ENCODE results near the gene IFNGR2. TPM values are rescaled to one million over a fixed set of nuclear protein-coding genes. Genes with fewer than 3 reads are reported as not detected.
"Not testable (repeated sequence)": the region's sequence is repeated elsewhere in the genome, so short reads cannot be mapped to it uniquely, and the experiment has no call there.

Gene IFNGR2, protein sequence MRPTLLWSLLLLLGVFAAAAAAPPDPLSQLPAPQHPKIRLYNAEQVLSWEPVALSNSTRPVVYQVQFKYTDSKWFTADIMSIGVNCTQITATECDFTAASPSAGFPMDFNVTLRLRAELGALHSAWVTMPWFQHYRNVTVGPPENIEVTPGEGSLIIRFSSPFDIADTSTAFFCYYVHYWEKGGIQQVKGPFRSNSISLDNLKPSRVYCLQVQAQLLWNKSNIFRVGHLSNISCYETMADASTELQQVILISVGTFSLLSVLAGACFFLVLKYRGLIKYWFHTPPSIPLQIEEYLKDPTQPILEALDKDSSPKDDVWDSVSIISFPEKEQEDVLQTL
- 104 and 121 TPM in 2 replicates for total RNA-seq (2014; rRNA removed; shearing (Covaris generic))
- polyA plus RNA-seq (2015; cell fraction: cytosol; rRNA removed): 158 and 170 TPM in 2 replicates
- polyA plus RNA-seq (2015; cell fraction: nucleus; rRNA removed): 40.9 and 50.0 TPM in 2 replicates

DNA sequence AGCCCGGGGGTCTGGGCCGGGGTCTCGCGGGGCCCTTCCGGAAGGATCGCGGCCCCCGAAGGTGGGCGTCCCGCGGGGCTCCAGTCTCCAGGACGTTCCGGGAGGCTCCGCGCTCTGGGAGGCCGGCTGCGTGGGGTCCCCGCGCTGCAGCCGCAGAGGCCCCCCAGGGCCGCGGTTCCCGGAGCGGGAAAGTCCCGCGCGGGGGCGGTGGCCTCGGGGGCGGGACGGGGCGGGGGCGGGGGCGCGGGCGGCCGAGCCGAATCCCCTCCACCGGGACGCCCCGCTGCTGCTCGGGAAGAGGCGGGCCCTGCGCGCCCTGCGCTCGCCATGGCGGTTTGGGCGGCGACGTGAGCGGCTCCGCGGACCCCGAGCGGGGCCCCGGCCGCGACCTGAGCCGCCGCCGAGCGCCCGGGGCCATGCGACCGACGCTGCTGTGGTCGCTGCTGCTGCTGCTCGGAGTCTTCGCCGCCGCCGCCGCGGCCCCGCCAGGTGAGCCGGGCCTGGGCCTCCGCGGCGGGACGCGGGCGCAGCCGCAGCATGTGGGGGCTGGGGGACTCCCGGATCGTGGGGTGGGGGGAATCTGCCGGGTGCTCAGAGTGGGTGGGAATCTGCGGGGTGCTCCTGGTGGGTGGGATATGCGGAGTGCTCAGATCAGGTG lies at the start of gene IFNGR2:
IFNGR2 (plus strand) TSS at position 286 of the 658 bp plus-strand sequence; CDS start at position 417, 131 bp downstream.
- peak; percentile 20 for DNase-seq (ENCODE audit: low read depth, low spot score)
- in situ Hi-C loops (cut with HindIII; ENCODE audit: low pct_unique_long_range_greater_than_20kb, low sequenced_read_pairs): no loop called here

DNA sequence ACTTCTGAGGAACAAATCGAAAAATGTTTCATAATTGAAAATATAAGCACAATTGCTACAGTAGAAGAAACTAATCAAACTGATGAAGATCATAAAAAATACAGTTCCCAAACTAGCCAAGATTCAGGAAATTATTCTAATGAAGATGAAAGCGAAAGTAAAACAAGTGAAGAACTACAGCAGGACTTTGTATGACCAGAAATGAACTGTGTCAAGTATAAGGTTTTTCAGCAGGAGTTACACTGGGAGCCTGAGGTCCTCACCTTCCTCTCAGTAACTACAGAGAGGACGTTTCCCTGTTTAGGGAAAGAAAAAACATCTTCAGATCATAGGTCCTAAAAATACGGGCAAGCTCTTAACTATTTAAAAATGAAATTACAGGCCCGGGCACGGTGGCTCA lies 47.9 kb upstream of the IFNGR2 start:
- in situ Hi-C loops (cut with HindIII; ENCODE audit: low pct_unique_long_range_greater_than_20kb, low sequenced_read_pairs): no loop called here
- DNase-seq (ENCODE audit: low read depth, low spot score): no peak

DNA sequence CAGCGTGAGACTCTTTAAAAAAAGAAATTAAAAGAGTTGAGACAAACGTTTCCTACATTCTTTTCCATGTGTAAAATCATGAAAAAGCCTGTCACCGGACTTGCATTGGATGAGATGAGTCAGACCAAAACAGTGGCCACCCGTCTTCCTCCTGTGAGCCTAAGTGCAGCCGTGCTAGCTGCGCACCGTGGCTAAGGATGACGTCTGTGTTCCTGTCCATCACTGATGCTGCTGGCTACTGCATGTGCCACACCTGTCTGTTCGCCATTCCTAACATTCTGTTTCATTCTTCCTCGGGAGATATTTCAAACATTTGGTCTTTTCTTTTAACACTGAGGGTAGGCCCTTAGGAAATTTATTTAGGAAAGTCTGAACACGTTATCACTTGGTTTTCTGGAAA lies 47.2 kb upstream of the IFNGR2 start:
- DNase-seq (ENCODE audit: low read depth, low spot score): no peak
- in situ Hi-C loops (cut with HindIII; ENCODE audit: low pct_unique_long_range_greater_than_20kb, low sequenced_read_pairs): no loop called here

DNA sequence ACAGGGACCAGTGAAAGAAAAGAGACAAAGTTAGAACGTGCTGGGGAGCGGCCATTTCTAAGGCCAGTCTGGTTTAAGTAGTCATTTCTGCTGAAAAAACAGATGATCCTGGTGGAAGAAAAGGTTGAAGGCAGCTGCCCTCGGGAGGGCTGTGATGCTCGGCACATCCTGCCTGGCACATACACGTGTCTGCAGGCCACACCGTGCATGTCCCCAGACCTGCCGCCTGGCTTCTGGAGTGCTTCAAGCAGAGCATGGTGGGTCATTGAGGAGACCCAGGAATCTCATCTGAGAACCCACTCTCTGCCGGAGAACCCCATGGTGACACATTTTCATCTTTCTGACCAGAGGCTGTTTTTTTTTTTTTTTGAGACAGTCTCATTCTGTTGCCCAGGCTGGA lies 46.0 kb upstream of the IFNGR2 start:
- in situ Hi-C loops (cut with HindIII; ENCODE audit: low pct_unique_long_range_greater_than_20kb, low sequenced_read_pairs): no loop called here
- no peak for DNase-seq (ENCODE audit: low read depth, low spot score)

DNA sequence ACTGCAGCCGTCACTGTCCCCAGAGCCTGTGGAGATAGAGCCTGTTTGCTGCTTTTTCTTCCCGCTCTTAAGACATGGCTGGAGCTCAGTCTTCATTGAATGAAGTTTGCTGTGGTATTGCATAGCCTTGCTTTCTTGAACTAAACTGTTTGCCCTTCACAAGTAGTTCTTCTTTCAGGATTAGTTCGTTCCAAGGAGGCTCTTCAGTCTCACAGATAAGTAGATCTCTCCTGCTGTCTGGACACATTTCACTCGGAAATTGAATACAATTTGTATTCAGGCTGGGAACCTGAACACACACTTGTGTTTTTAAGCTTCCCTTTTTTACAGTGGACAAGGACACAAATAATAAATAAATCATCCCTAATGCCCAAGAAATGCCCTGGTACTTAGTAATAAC lies 43.8 kb upstream of the IFNGR2 start:
- no peak for DNase-seq (ENCODE audit: low read depth, low spot score)
- in situ Hi-C loops (cut with HindIII; ENCODE audit: low pct_unique_long_range_greater_than_20kb, low sequenced_read_pairs): no loop called here

DNA sequence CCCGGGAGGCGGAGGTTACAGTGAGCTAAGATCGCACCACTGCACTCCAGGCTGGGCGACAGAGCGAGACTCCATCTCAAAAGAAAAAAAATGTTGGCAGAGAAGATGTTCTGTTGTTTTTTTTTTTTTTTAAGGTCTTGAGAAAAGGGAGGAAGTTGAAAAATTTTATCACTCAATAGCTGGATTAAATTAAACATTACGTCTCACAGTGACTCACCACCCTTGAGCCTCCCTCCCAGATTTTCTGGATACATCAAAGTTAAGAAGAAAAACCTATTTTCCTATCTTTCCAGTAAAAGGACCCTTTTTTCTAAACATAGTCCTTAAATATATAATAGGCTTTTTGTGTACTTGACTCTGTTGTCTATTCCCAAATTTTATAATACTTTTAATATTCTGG lies 42.9 kb upstream of the IFNGR2 start:
- in situ Hi-C loops (cut with HindIII; ENCODE audit: low pct_unique_long_range_greater_than_20kb, low sequenced_read_pairs): no loop called here
- DNase-seq (ENCODE audit: low read depth, low spot score): no peak

DNA sequence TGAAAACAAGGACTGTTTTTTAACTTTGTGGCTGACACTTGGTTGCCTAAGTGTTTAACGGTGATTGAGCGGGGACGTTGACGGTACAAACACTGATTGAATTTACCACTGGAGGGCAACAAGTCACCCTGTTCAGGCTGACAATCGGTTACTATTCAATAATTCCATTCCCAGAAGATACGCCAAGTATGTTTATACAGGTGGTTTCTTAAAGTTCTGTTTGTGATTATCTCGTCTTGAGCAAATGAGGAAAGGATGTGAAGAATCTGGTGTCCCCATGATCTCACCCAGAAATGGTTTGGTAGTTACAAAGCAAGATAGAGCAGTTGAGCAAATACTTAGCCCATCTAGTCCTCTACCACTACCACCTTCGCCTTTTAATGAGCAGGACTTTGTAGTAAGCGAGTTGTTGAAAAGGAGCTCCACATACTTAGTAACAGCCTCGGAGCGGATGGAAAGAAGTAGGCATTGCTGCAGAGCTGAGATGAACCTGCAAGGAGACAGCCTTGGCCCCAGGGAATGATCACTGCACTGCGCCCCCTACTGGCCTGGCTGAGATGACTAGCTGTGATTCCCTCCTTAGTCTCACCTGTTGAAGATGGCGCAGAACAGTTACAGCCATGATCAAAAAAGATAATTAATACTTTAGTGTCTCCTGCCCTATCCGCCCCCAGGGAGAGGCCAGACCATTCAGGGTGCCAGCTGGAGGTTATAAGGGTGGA lies 42.2 kb upstream of the IFNGR2 start:
- DNase-seq (ENCODE audit: low read depth, low spot score): peak; percentile 73
- in situ Hi-C loops (cut with HindIII; ENCODE audit: low pct_unique_long_range_greater_than_20kb, low sequenced_read_pairs): no loop called here

DNA sequence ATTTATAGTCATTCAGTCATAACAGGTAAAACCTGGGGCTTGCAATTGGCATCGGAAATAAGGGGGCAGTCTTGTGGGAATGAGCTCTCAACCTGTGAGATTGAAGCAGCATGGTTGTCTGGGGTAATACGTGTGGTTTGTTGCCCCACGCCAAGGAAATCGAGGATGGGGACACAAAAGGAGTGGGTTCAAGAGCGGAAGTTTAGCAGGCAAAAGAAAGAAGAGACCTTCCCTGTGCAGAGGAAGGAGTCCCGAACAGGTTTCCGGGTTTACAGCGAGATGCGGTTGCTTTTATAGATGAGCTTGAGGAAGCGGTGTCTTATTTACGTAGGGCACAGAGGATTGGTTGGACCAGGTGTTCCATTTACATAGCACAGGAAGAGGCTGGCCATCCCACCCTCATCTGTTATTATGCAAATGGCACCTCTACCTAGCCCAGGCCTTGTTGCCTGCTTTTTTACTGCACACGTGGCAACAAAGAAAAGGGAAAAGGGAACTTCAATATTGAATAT lies 41.1 kb upstream of the IFNGR2 start:
- no peak for DNase-seq (ENCODE audit: low read depth, low spot score)
- in situ Hi-C loops (cut with HindIII; ENCODE audit: low pct_unique_long_range_greater_than_20kb, low sequenced_read_pairs): no loop called here

DNA sequence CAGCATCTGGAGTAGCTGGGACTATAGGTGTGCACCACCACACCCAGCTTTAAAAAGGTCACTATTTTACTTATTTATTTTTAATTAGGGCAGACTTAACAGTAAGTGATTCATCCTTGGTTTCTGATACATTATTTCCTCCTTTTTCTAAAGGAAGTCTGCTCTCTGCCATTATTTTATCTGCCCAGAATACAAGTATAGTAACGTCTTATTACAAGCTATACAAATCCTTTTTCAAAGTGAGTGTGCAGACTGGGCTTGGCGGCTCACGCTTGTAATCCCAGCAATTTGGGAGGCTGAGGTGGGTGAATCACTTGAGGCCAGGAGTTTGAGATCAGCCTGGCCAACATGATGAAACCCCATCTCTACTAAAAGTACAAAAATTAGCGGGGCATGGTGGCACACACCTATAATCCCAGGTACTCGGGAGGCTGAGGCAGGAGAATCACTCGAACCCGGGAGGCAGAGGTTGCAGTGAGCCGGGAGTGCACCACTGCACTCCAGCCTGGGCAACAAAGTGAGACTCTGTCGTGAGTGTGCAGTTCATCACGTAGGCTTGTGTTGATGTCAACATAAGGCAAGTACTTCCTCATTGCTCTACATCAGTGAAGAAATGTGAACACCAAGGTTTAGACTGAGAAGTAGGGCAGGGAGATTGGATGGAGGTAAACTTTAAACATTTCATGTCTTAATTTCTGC lies 39.2 kb upstream of the IFNGR2 start:
- in situ Hi-C loops (cut with HindIII; ENCODE audit: low pct_unique_long_range_greater_than_20kb, low sequenced_read_pairs): not testable (repeated sequence)

DNA sequence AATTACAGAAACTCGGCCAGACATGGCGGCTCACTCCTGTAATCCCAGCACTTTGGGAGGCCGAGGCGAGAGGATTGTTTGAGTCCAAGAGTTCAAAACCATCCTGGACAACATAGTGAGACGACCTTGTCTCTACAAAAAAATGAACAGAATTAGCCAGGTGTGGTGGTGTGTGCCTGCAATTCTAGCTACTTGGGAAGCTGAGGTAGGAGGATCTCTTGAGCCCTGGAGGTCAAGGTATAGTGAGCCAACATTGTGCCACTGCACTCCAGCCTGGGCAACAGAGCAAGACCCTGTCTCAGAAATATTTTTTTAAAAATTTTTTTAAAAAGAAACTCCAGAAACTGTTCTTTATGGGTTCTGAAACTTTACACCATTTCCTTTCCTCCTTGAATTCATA lies 38.4 kb upstream of the IFNGR2 start:
- in situ Hi-C loops (cut with HindIII; ENCODE audit: low pct_unique_long_range_greater_than_20kb, low sequenced_read_pairs): no loop called here
- no peak for DNase-seq (ENCODE audit: low read depth, low spot score)

More for the DNA sequence above, 39.2 kb upstream of the IFNGR2 start:
- DNase-seq (ENCODE audit: low read depth, low spot score): not testable (repeated sequence)

DNA sequence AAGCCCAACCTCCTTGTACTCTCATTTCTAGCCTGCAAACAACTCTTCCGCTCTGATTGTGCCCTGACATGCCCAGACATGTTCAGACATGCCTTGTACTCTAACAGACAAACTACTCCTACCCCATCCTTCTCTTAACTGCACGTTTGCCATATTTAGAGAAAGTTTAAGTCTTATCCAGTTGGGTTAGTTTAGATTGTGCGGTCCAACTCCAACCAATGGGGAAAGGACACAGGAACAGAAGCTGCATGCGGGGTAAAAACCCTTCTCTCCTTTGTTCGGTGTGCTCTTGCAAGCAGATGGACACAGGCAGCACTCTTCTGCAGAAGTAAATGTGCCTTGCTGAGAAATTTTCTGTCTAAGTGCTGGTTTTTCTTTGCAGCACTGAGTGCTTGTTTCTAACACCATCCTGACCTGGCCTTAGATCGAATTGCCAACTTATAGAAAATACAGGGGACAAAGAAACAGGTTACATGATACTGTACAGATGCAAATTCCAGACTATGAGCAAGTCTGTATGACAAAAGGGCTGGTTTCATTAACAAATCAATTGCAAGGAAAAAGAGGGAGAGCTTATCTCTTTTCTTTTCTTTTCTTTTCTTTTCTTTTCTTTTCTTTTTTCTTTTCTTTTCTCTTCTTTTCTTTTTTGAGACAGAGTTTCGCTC lies 35.8 kb upstream of the IFNGR2 start:
- in situ Hi-C loops (cut with HindIII; ENCODE audit: low pct_unique_long_range_greater_than_20kb, low sequenced_read_pairs): no loop called here
- no peak for DNase-seq (ENCODE audit: low read depth, low spot score)

DNA sequence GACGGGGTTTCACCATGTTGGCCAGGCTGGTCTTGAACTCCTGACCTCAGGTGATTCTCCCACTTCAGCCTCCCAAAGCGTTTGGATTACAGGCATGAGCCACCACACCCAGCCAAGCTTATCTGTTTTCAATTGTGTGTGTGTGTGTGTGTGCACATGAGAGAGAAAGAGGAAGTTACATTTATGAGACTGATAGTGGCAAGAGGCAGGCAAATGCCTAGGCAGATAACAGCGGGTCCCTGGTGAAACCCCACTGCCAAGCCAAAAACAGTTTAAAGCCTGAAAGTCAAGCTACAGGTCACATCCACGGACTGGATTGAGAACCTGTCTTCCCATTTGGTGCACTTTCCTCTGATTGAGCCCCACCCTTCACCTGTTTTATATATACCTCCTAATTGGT lies 35.1 kb upstream of the IFNGR2 start:
- in situ Hi-C loops (cut with HindIII; ENCODE audit: low pct_unique_long_range_greater_than_20kb, low sequenced_read_pairs): no loop called here
- DNase-seq (ENCODE audit: low read depth, low spot score): no peak

DNA sequence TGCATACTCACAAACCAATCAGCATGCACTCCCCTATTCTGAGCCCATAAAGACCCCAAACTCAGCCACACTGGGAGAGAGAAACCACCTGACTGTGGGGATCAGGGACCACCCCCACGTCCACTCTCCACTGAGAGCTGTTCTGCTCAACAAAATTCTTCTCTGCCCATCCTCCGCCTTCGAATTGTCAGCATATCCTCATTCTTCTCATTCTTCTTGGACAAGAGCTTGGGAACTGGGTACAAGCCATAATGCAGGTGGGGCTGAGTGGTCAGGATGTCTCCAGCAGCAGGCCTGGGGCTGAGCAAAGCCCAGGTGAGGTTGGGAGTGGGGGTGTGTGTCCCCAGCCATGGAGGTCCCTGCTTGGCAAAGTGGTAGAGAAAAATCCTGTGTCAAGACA lies 34.6 kb upstream of the IFNGR2 start:
- no peak for DNase-seq (ENCODE audit: low read depth, low spot score)
- in situ Hi-C loops (cut with HindIII; ENCODE audit: low pct_unique_long_range_greater_than_20kb, low sequenced_read_pairs): no loop called here

DNA sequence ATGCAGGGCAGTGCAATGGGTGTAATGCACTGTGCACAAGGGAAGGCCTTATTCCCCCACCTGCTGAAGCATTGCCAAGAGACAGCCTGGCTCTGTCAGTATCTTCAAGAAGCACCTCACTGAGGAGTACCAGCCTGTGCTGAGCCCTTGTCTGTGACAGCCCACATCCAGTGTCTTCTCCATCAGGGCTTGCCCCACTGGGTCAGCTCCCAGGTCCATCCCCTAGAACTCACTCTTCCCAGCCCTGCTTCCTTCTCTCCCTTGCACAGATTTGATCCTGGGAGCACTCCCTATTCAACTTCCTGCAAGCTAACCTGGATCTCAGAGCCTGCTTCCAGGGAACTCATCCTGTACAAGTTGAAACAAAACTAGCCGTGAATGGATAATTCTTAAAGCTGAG lies 33.6 kb upstream of the IFNGR2 start:
- in situ Hi-C loops (cut with HindIII; ENCODE audit: low pct_unique_long_range_greater_than_20kb, low sequenced_read_pairs): no loop called here

DNA sequence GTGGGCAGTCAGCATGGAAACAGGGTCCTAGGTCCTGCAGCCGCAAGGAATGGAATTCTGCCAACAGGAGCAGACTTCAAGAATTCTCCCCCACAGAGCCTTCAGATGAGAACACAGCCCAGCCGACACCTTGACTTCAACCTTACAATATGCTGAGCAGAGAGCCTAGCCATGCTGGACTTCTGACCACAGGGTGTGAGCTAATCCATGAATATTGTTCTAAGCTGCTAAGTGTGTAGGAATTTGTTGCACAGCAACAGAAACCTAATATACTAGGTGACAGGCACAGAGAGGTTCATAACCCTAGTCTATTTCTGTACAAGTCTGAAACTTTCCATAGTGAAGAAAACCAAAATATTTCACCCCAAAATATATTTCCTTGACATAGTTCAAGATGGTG lies 32.9 kb upstream of the IFNGR2 start:
- in situ Hi-C loops (cut with HindIII; ENCODE audit: low pct_unique_long_range_greater_than_20kb, low sequenced_read_pairs): no loop called here
- no peak for DNase-seq (ENCODE audit: low read depth, low spot score)

More for the DNA sequence above, 33.6 kb upstream of the IFNGR2 start:
- DNase-seq (ENCODE audit: low read depth, low spot score): no peak

DNA sequence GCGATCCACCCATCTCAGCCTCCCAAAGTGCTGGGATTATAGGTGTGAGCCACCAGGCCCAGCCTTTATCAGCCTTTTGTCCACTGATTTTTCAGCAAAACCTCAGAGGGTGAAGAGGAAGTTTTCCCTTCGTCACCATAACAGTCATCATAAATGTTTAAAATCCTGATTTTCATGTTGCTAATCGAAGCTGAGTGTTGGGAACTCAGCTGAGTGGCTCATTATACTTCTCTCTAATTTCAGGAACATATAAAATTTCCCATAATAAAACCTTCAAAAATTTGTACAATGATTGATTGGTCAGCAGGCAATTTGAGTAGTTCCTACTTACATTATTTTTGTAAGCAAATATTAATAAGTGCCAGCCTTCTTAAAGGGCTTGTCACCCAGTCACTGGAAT lies 31.8 kb upstream of the IFNGR2 start:
- in situ Hi-C loops (cut with HindIII; ENCODE audit: low pct_unique_long_range_greater_than_20kb, low sequenced_read_pairs): no loop called here
- no peak for DNase-seq (ENCODE audit: low read depth, low spot score)

DNA sequence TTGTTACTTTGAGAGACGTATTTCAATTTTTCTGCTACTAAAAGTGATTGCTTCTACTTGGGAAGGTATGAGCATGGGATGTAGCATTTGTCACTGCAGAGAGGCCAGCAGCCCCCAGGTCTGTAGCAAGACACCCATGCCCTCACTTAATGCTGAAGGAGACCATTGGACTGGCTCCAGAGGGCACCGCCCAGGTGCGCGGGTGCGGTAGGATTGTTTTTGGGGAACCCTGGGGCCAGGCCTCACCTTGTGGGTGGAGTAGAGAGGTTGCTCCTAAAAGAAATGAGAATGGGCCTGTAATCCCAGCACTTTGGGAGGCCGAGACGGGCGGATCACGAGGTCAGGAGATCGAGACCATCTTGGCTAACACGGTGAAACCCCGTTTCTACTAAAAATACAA lies 30.6 kb upstream of the IFNGR2 start:
- DNase-seq (ENCODE audit: low read depth, low spot score): no peak
- in situ Hi-C loops (cut with HindIII; ENCODE audit: low pct_unique_long_range_greater_than_20kb, low sequenced_read_pairs): no loop called here
